Osteocyte (in vitro differentiated cells): ENCODE results near the gene LIN28B. TPM values are rescaled to one million over a fixed set of nuclear protein-coding genes. Genes with fewer than 3 reads are reported as not detected.

Experiments used
- DNase-seq: peaks from one replicate; pipeline ENCODE4 v3.0.0; 2021; ENCODE audit warnings: mixed read lengths; ENCODE audit not compliant: unreplicated experiment; ENCODE audit errors: extremely low spot score
- H3K27ac Mint-ChIP-seq: one replicate; pipeline ENCODE4 v1.8.0; 2021; ENCODE audit warnings: mild to moderate bottlenecking, mixed read lengths; ENCODE audit not compliant: unreplicated experiment
- H3K27me3 Mint-ChIP-seq: one replicate; pipeline ENCODE4 v1.8.0; 2021; ENCODE audit warnings: mixed read lengths; ENCODE audit not compliant: unreplicated experiment
- H3K36me3 Mint-ChIP-seq: one replicate; pipeline ENCODE4 v1.8.0; 2021; ENCODE audit warnings: mixed read lengths; ENCODE audit not compliant: unreplicated experiment
- H3K4me1 Mint-ChIP-seq: one replicate; pipeline ENCODE4 v1.8.0; 2021; ENCODE audit warnings: mixed read lengths; ENCODE audit not compliant: unreplicated experiment
- H3K4me3 Mint-ChIP-seq: one replicate; pipeline ENCODE4 v1.8.0; 2021; ENCODE audit warnings: mild to moderate bottlenecking, moderate library complexity, mixed read lengths; ENCODE audit not compliant: unreplicated experiment
- H3K9me3 Mint-ChIP-seq: one replicate; pipeline ENCODE4 v1.8.0; 2021; ENCODE audit warnings: mixed read lengths; ENCODE audit not compliant: unreplicated experiment
- CTCF ChIP-seq: fragments of 200-600 bp; sonication (generic); IDR thresholded peaks from 2 replicates; pipeline ENCODE4 v1.5.0; 2021; ENCODE audit warnings: antibody characterized with exemption, mild to moderate bottlenecking, moderate library complexity
- total RNA-seq: library from RNA; stranded (reverse); gene quantifications from 2 replicates; pipeline ENCODE4 v1.2.1, GENCODE V29; 2021

Gene LIN28B
- total RNA-seq, 1 donor from 2014 or later, result not detected

- no peak for TF ChIP-seq CTCF
- no peaks in the 10 kb centered on the region for H3K27me3 Mint-ChIP-seq
- H3K27ac Mint-ChIP-seq, result no peak overlapping the region
- no peak overlapping the region for H3K4me3 Mint-ChIP-seq
- no peaks in the 10 kb centered on the region for H3K4me1 Mint-ChIP-seq
- no peaks in the 10 kb centered on the region for H3K9me3 Mint-ChIP-seq
- DNase-seq, result no peak
- no peaks in the 10 kb centered on the region for H3K36me3 Mint-ChIP-seq
Measured at GRCh38 chr6:105058846-105059245, 101.9 kb downstream of the LIN28B start.

GRCh38 chr6:105066233-105066632, 109.3 kb downstream of the LIN28B start:
- H3K27ac Mint-ChIP-seq, result no peak overlapping the region
- no peak for TF ChIP-seq CTCF
- H3K27me3 Mint-ChIP-seq, result no peaks in the 10 kb centered on the region
- DNase-seq, result no peak
- no peak overlapping the region for H3K4me3 Mint-ChIP-seq
- no peaks in the 10 kb centered on the region for H3K36me3 Mint-ChIP-seq
- H3K4me1 Mint-ChIP-seq, result no peaks in the 10 kb centered on the region
- no peaks in the 10 kb centered on the region for H3K9me3 Mint-ChIP-seq

GRCh38 chr6:105066836-105067235, 109.9 kb downstream of the LIN28B start:
- Mint-ChIP-seq H3K4me3 (no peak overlapping the region), H3K27ac (no peak overlapping the region)
- DNase-seq, result no peak

GRCh38 chr6:105067329-105067728, 110.4 kb downstream of the LIN28B start:
- H3K4me1 Mint-ChIP-seq, result no peaks in the 10 kb centered on the region
- no peaks in the 10 kb centered on the region for H3K9me3 Mint-ChIP-seq
- no peak overlapping the region for H3K4me3 Mint-ChIP-seq
- no peak for TF ChIP-seq CTCF
- DNase-seq, result no peak
- no peaks in the 10 kb centered on the region for H3K36me3 Mint-ChIP-seq
- H3K27me3 Mint-ChIP-seq, result no peaks in the 10 kb centered on the region
- no peak overlapping the region for H3K27ac Mint-ChIP-seq

More at GRCh38 chr6:105066836-105067235, 109.9 kb downstream of the LIN28B start:
- Mint-ChIP-seq H3K9me3 (no peaks in the 10 kb centered on the region), H3K36me3 (no peaks in the 10 kb centered on the region), H3K4me1 (no peaks in the 10 kb centered on the region), H3K27me3 (no peaks in the 10 kb centered on the region)
- no peak for TF ChIP-seq CTCF

- DNase-seq, result no peak
- no peak for TF ChIP-seq CTCF
- no peaks in the 10 kb centered on the region for H3K27me3 Mint-ChIP-seq
- H3K9me3 Mint-ChIP-seq, result no peaks in the 10 kb centered on the region
- H3K4me3 Mint-ChIP-seq, result no peak overlapping the region
- peaks cover 3% of the 10 kb centered on the region for H3K4me1 Mint-ChIP-seq
- no peak overlapping the region for H3K27ac Mint-ChIP-seq
- no peaks in the 10 kb centered on the region for H3K36me3 Mint-ChIP-seq
Measured at GRCh38 chr6:105068407-105068806, 111.5 kb downstream of the LIN28B start.
